ENCODE results near the gene STX16. TPM values are rescaled to one million over a fixed set of nuclear protein-coding genes. Genes with fewer than 3 reads are reported as not detected.

The STX16 gene
- total RNA-seq, 2 experiments from 2014 or later: 101 to 110 TPM

Other genes starting within 250 kb of the STX16 start
- gene APCDD1L, start 135.9 kb upstream of the STX16 start, total RNA-seq: not detected
- 10 to 100 TPM; 13.6 to 15.2 TPM for gene NPEPL1, start 41.5 kb downstream of the STX16 start, total RNA-seq
- gene GNAS-AS1, start 199.6 kb downstream of the STX16 start, total RNA-seq: 1 to 10 TPM; 1.1 to 1.9 TPM
- 100 to 1,000 TPM; 713 to 965 TPM for gene GNAS, start 201.4 kb downstream of the STX16 start, total RNA-seq

All from activated CD4-positive, alpha-beta T cell treated with anti-CD3 and anti-CD28 coated beads for 36 hours (primary cell).